ENCODE data around the gene RPS18.
"Not testable (repeated sequence)": the region's sequence is repeated elsewhere in the genome, so short reads cannot be mapped to it uniquely, and the experiment has no call there.

RPS18 gene

DNA sequence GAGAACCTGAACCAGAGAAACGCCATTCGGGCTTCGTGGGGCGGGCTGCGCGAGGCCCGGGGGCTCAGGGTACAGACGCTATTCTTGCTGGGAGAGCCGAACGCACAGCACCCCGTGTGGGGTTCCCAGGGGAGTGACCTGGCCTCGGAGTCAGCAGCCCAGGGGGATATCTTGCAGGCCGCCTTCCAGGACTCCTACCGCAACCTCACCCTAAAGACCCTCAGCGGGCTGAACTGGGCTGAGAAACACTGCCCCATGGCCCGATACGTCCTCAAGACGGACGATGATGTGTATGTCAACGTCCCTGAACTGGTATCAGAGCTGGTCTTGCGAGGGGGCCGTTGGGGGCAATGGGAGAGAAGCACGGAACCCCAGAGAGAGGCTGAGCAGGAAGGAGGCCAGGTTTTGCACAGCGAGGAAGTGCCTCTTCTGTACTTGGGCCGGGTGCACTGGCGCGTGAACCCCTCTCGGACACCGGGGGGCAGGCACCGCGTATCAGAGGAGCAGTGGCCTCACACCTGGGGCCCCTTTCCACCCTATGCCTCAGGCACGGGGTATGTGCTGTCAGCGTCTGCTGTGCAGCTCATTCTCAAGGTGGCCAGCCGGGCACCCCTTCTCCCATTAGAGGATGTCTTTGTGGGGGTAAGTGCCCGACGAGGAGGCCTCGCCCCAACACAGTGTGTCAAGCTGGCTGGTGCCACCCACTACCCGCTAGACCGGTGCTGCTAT, 6.0 kb downstream of the RPS18 start:
- peak overlapping the region; percentile 67 to 82 (median 75) for H3K9ac ChIP-seq (ENCODE audit: low read length in 5 of 5)
- peaks cover 4 to 80% (median 70%) of the 10 kb centered on the region in 5 donors for H3K36me3 ChIP-seq (ENCODE audit: control insufficient read depth in 5 of 5, insufficient read depth in 5 of 5, low read length in 5 of 5)
- H3K27ac ChIP-seq (ENCODE audit: low read depth, low read length), result peak overlapping the region; percentile 71
- peaks cover 6 to 71% (median 50%) of the 10 kb centered on the region in 5 donors for H3K4me1 ChIP-seq (ENCODE audit: control insufficient read depth in 5 of 5, insufficient read depth in 5 of 5, low read length in 5 of 5)
- H3K27me3 ChIP-seq (ENCODE audit: control insufficient read depth in 5 of 5, insufficient read depth in 4 of 5, low read length in 5 of 5), result no peaks in the 10 kb centered on the region
- no peaks in the 10 kb centered on the region for H3K9me3 ChIP-seq (ENCODE audit: control insufficient read depth in 5 of 5, low read length in 5 of 5)
- peak overlapping the region; percentile 66 to 85 (median 77) for H3K4me3 ChIP-seq (ENCODE audit: low read depth in 1 of 5, low read length in 5 of 5)

DNA sequence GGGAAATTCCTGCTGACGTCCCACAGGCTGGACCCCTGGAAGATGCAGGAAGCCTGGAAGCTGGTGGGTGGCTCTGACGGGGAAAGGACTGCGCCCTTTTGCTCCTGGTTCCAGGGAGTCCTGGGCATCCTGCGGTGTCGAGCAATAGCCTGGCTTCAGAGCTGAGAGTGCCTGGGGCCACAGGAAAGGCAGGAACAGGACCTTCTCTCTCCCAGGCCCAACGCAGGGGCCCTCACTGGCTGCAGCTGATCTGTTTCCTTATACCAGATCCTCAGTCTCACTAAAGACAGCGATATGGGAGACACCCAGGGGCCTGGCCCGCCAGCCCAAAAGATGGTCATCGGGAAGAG, 6.5 kb downstream of the RPS18 start:
- no peaks in the 10 kb centered on the region for H3K27me3 ChIP-seq (ENCODE audit: control insufficient read depth in 5 of 5, insufficient read depth in 4 of 5, low read length in 5 of 5)
- peak overlapping the region in 1 of 5 donors; percentile 78 for H3K9ac ChIP-seq (ENCODE audit: low read length in 5 of 5)
- H3K36me3 ChIP-seq (ENCODE audit: control insufficient read depth in 5 of 5, insufficient read depth in 5 of 5, low read length in 5 of 5), result peaks cover 4 to 84% (median 70%) of the 10 kb centered on the region in 5 donors
- peak overlapping the region in 3 of 5 donors; percentile 73 to 85 (median 83) for H3K4me3 ChIP-seq (ENCODE audit: low read depth in 1 of 5, low read length in 5 of 5)
- peak overlapping the region; percentile 71 for H3K27ac ChIP-seq (ENCODE audit: low read depth, low read length)
- no peaks in the 10 kb centered on the region for H3K9me3 ChIP-seq (ENCODE audit: control insufficient read depth in 5 of 5, low read length in 5 of 5)
- H3K4me1 ChIP-seq (ENCODE audit: control insufficient read depth in 5 of 5, insufficient read depth in 5 of 5, low read length in 5 of 5), result peaks cover 1 to 65% (median 45%) of the 10 kb centered on the region in 5 donors

- H3K36me3 ChIP-seq (ENCODE audit: control insufficient read depth in 5 of 5, insufficient read depth in 5 of 5, low read length in 5 of 5), result peaks cover 4 to 84% (median 70%) of the 10 kb centered on the region in 5 donors
Measured at GRCh38 chr6:33278810-33279209, 6.9 kb downstream of the RPS18 start.

DNA sequence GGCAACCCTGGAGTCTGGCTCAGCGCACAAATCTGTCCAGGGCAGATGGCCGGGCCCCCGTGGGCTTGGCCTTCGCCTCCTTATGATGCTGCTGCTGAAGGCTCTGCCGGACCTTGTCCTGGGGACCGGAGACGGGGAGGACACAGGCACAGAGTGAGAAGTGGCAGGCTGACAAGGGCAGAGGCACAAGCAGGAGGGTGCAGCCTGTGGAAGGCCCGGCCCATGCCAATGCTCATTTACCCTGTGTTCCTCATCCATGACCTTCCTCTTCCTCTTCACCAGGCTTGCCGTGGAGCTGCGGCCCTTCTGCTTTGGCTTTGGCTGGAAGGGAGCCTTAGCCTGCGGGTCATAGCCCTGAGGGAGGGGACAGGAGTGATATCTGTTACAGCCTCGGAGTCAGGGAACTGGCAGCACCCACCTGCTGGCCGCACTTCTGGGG, 7.4 kb downstream of the RPS18 start:
- no peaks in the 10 kb centered on the region for H3K27me3 ChIP-seq (ENCODE audit: control insufficient read depth in 5 of 5, insufficient read depth in 4 of 5, low read length in 5 of 5)
- no peak overlapping the region for H3K9ac ChIP-seq (ENCODE audit: low read length in 5 of 5)
- no peak overlapping the region for H3K4me3 ChIP-seq (ENCODE audit: low read depth in 1 of 5, low read length in 5 of 5)
- H3K27ac ChIP-seq (ENCODE audit: low read depth, low read length), result no peak overlapping the region
- H3K4me1 ChIP-seq (ENCODE audit: control insufficient read depth in 5 of 5, insufficient read depth in 5 of 5, low read length in 5 of 5), result peaks cover 0 to 56% (median 36%) of the 10 kb centered on the region in 5 donors
- H3K9me3 ChIP-seq (ENCODE audit: control insufficient read depth in 5 of 5, low read length in 5 of 5), result no peaks in the 10 kb centered on the region
- H3K36me3 ChIP-seq (ENCODE audit: control insufficient read depth in 5 of 5, insufficient read depth in 5 of 5, low read length in 5 of 5), result peaks cover 4 to 82% (median 67%) of the 10 kb centered on the region in 5 donors

More at GRCh38 chr6:33278810-33279209, 6.9 kb downstream of the RPS18 start:
- Histone ChIP-seq H3K27ac (ENCODE audit: low read depth, low read length) (no peak overlapping the region), H3K4me1 (ENCODE audit: control insufficient read depth in 5 of 5, insufficient read depth in 5 of 5, low read length in 5 of 5) (peaks cover 0 to 61% (median 41%) of the 10 kb centered on the region in 5 donors), H3K9ac (ENCODE audit: low read length in 5 of 5) (no peak overlapping the region), H3K4me3 (ENCODE audit: low read depth in 1 of 5, low read length in 5 of 5) (no peak overlapping the region), H3K9me3 (ENCODE audit: control insufficient read depth in 5 of 5, low read length in 5 of 5) (no peaks in the 10 kb centered on the region), H3K27me3 (ENCODE audit: control insufficient read depth in 5 of 5, insufficient read depth in 4 of 5, low read length in 5 of 5) (no peaks in the 10 kb centered on the region)

DNA sequence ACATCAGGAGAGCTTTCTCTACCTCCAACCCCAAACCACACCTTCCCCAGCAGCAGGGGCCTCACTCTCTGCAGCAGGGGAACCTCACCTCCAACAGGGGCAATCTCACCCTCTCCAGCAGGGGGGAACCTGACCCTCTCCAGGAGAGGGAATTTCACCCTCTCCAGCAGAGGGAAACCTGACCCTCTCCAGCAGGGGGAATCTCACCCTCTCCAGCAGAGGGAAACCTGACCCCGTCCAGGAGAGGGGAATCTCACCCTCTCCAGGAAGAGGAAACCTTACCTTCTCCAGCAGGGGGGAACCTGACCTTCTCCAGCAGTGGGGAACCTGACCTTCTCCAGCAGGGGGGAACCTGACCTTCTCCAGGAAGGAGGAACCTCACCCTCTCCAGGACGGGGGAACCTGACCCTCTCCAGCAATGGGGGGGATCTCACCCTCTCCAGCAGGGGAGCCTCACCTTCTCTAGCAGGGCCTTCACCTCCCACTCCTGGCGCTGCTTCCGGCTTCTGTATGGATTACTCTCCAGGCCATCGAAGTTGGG, 8.2 kb downstream of the RPS18 start:
- peaks cover 0 to 81% (median 63%) of the 10 kb centered on the region in 5 donors for H3K36me3 ChIP-seq (ENCODE audit: control insufficient read depth in 5 of 5, insufficient read depth in 5 of 5, low read length in 5 of 5)
- H3K27me3 ChIP-seq (ENCODE audit: control insufficient read depth in 5 of 5, insufficient read depth in 4 of 5, low read length in 5 of 5), result no peaks in the 10 kb centered on the region
- H3K9me3 ChIP-seq (ENCODE audit: control insufficient read depth in 5 of 5, low read length in 5 of 5), result no peaks in the 10 kb centered on the region
- H3K4me3 ChIP-seq (ENCODE audit: low read depth in 1 of 5, low read length in 5 of 5), result no peak overlapping the region
- H3K4me1 ChIP-seq (ENCODE audit: control insufficient read depth in 5 of 5, insufficient read depth in 5 of 5, low read length in 5 of 5), result peaks cover 0 to 48% (median 28%) of the 10 kb centered on the region in 5 donors
- no peak overlapping the region for H3K9ac ChIP-seq (ENCODE audit: low read length in 5 of 5)
- H3K27ac ChIP-seq (ENCODE audit: low read depth, low read length), result no peak overlapping the region

- no peaks in the 10 kb centered on the region for H3K27me3 ChIP-seq (ENCODE audit: control insufficient read depth in 5 of 5, insufficient read depth in 4 of 5, low read length in 5 of 5)
- H3K36me3 ChIP-seq (ENCODE audit: control insufficient read depth in 5 of 5, insufficient read depth in 5 of 5, low read length in 5 of 5), result peaks cover 0 to 79% (median 58%) of the 10 kb centered on the region in 5 donors
- H3K4me1 ChIP-seq (ENCODE audit: control insufficient read depth in 5 of 5, insufficient read depth in 5 of 5, low read length in 5 of 5), result peaks cover 0 to 45% (median 28%) of the 10 kb centered on the region in 5 donors
- no peaks in the 10 kb centered on the region for H3K9me3 ChIP-seq (ENCODE audit: control insufficient read depth in 5 of 5, low read length in 5 of 5)
- no peak overlapping the region for H3K9ac ChIP-seq (ENCODE audit: low read length in 5 of 5)
- H3K4me3 ChIP-seq (ENCODE audit: low read depth in 1 of 5, low read length in 5 of 5), result no peak overlapping the region
- no peak overlapping the region for H3K27ac ChIP-seq (ENCODE audit: low read depth, low read length)
Measured at GRCh38 chr6:33280539-33280938, 8.7 kb downstream of the RPS18 start.

DNA sequence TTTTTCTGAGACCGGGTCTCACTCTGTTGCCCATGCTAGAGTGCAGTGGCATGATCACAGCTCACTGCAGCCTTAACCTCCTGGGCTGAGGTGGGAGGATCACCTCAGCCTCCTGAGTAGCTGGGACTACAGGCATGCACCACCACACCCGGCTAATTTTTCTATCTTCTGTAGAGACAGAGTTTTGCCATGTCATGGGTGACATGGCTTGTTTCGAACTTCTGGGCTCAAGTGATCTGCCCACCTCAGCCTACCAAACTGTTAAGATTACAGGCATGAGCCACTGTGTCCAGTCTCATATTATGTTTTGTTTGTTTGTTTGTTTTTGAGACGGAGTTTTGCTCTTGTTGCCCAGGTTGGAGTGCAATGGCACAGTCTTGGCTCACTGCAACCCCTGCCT, 13.3 kb downstream of the RPS18 start:
- H3K27me3 ChIP-seq (ENCODE audit: control insufficient read depth in 5 of 5, insufficient read depth in 4 of 5, low read length in 5 of 5); H3K27ac ChIP-seq (ENCODE audit: low read depth, low read length); H3K9ac ChIP-seq (ENCODE audit: low read length in 5 of 5); H3K4me3 ChIP-seq (ENCODE audit: low read depth in 1 of 5, low read length in 5 of 5); H3K9me3 ChIP-seq (ENCODE audit: control insufficient read depth in 5 of 5, low read length in 5 of 5): not testable (repeated sequence)
- peaks cover 6 to 25% (median 19%) of the 10 kb centered on the region in 5 donors for H3K4me1 ChIP-seq (ENCODE audit: control insufficient read depth in 5 of 5, insufficient read depth in 5 of 5, low read length in 5 of 5)
- H3K36me3 ChIP-seq (ENCODE audit: control insufficient read depth in 5 of 5, insufficient read depth in 5 of 5, low read length in 5 of 5), result peaks cover 0 to 66% (median 48%) of the 10 kb centered on the region in 5 donors

- H3K9ac ChIP-seq (ENCODE audit: low read length in 5 of 5), result peak overlapping the region in 1 of 5 donors; percentile 2
- peaks cover 6 to 28% (median 23%) of the 10 kb centered on the region in 5 donors for H3K4me1 ChIP-seq (ENCODE audit: control insufficient read depth in 5 of 5, insufficient read depth in 5 of 5, low read length in 5 of 5)
- H3K36me3 ChIP-seq (ENCODE audit: control insufficient read depth in 5 of 5, insufficient read depth in 5 of 5, low read length in 5 of 5), result peaks cover 0 to 61% (median 44%) of the 10 kb centered on the region in 5 donors
- no peaks in the 10 kb centered on the region for H3K9me3 ChIP-seq (ENCODE audit: control insufficient read depth in 5 of 5, low read length in 5 of 5)
- no peak overlapping the region for H3K27ac ChIP-seq (ENCODE audit: low read depth, low read length)
- H3K4me3 ChIP-seq (ENCODE audit: low read depth in 1 of 5, low read length in 5 of 5), result no peak overlapping the region
- H3K27me3 ChIP-seq (ENCODE audit: control insufficient read depth in 5 of 5, insufficient read depth in 4 of 5, low read length in 5 of 5), result no peaks in the 10 kb centered on the region
Measured at GRCh38 chr6:33286946-33287914, 15.4 kb downstream of the RPS18 start.

- peak overlapping the region; percentile 75 to 95 (median 92) for H3K9ac ChIP-seq (ENCODE audit: low read length in 5 of 5)
- H3K36me3 ChIP-seq (ENCODE audit: control insufficient read depth in 5 of 5, insufficient read depth in 5 of 5, low read length in 5 of 5), result peaks cover 0 to 61% (median 47%) of the 10 kb centered on the region in 5 donors
- peak overlapping the region; percentile 85 for H3K27ac ChIP-seq (ENCODE audit: low read depth, low read length)
- H3K4me1 ChIP-seq (ENCODE audit: control insufficient read depth in 5 of 5, insufficient read depth in 5 of 5, low read length in 5 of 5), result peaks cover 6 to 28% (median 23%) of the 10 kb centered on the region in 5 donors
- no peaks in the 10 kb centered on the region for H3K27me3 ChIP-seq (ENCODE audit: control insufficient read depth in 5 of 5, insufficient read depth in 4 of 5, low read length in 5 of 5)
- H3K9me3 ChIP-seq (ENCODE audit: control insufficient read depth in 5 of 5, low read length in 5 of 5), result no peaks in the 10 kb centered on the region
- H3K4me3 ChIP-seq (ENCODE audit: low read depth in 1 of 5, low read length in 5 of 5), result peak overlapping the region; percentile 79 to 97 (median 86)
Measured at GRCh38 chr6:33288141-33288920, 16.5 kb downstream of the RPS18 start.
